ENCODE data around the gene ELFN2. TPM values are rescaled to one million over a fixed set of nuclear protein-coding genes. Genes with fewer than 3 reads are reported as not detected.

ELFN2 gene
- total RNA-seq, 4 donors from 2014 or later: under 0.01 to 0.19 (median 0.16) TPM; not detected in 1

DNA sequence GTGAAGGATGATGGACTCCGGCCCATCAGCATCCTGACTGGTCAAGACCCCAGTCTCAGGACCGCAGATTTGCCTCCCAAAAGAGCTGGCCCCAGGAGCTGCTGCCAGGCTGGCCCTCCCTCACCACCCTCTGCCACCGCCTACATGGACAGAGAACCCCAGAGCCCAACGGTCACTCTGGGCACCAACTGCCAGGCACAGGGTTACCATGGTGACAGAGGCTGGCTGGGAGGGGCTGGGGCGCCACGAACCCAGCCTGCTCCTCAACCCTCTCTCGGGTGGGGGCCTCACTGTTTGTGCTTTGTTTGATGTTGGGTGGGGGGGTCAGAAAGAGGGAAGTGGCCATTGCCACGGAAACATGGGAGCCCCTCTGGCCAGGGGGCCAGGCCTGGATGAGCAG, 55.8 kb downstream of the ELFN2 start:
- no peak overlapping the region for H3K4me3 ChIP-seq
- no peak for ATAC-seq
- peaks cover 60% of the 10 kb centered on the region for H3K27me3 ChIP-seq
- H3K27ac ChIP-seq: no peak overlapping the region
- H3K4me1 ChIP-seq: no peaks in the 10 kb centered on the region
- no peaks in the 10 kb centered on the region for H3K36me3 ChIP-seq
- no peaks in the 10 kb centered on the region for H3K9me3 ChIP-seq
- TF ChIP-seq, protein P1, sequence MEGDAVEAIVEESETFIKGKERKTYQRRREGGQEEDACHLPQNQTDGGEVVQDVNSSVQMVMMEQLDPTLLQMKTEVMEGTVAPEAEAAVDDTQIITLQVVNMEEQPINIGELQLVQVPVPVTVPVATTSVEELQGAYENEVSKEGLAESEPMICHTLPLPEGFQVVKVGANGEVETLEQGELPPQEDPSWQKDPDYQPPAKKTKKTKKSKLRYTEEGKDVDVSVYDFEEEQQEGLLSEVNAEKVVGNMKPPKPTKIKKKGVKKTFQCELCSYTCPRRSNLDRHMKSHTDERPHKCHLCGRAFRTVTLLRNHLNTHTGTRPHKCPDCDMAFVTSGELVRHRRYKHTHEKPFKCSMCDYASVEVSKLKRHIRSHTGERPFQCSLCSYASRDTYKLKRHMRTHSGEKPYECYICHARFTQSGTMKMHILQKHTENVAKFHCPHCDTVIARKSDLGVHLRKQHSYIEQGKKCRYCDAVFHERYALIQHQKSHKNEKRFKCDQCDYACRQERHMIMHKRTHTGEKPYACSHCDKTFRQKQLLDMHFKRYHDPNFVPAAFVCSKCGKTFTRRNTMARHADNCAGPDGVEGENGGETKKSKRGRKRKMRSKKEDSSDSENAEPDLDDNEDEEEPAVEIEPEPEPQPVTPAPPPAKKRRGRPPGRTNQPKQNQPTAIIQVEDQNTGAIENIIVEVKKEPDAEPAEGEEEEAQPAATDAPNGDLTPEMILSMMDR (IDR thresholded peaks at IDR 0.05): no peak
- TF ChIP-seq POLR2AphosphoS5 (IDR thresholded peaks at IDR 0.05) (no peak), EP300 (IDR thresholded peaks at IDR 0.05) (no peak), POLR2A (IDR thresholded peaks at IDR 0.05) (no peak)
- WGBS, 2 donors (ENCODE audit: low coverage in 1 of 2): no CpG with 5 or more reads among the region's 8 CpGs

DNA sequence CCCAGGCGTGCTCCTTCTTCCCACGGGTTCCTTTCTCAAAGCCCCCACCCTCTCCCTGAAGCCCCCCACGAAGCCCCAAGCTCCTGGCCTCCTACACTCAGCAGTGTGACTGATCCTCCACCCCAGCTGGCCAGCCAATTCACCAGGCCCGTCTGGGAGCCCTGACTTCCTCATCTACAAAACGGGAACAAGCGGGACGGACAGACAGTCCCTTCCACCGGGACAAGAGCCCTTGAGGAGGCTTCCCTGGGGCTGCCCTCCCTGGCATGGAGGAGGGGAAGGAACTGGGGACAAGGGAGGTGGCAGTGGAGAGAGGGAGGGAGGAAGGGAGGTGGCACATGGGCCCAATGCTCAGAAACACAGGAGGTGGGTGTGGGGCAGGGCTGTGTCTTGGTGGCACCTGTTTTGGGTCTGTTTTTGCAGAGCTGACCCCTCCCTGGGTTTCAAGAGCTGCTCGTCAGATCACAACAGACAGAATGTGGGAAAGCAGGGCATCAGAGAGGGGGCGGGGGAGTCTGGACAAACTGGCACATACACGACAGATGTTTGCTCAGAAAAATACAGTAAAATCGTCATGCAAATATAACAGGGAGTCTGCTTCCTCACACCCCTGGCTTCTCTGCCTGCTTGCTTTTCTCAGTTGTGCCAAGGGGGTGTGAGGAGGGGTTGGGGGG, 56.8 kb downstream of the ELFN2 start:
- Histone ChIP-seq H3K27ac (no peak overlapping the region), H3K27me3 (peaks cover 50% of the 10 kb centered on the region), H3K9me3 (no peaks in the 10 kb centered on the region), H3K36me3 (no peaks in the 10 kb centered on the region), H3K4me3 (no peak overlapping the region), H3K4me1 (no peaks in the 10 kb centered on the region)
- TF ChIP-seq POLR2AphosphoS5 (IDR thresholded peaks at IDR 0.05): no peak
- TF ChIP-seq, protein P1 (IDR thresholded peaks at IDR 0.05): no peak
- no peak for TF ChIP-seq POLR2A (IDR thresholded peaks at IDR 0.05)
- TF ChIP-seq EP300 (IDR thresholded peaks at IDR 0.05): no peak
- WGBS, 2 donors (ENCODE audit: low coverage in 1 of 2): 46 to 58% methylated on average over 3 to 5 of the region's 12 CpGs
- ATAC-seq: peak; percentile 43

DNA sequence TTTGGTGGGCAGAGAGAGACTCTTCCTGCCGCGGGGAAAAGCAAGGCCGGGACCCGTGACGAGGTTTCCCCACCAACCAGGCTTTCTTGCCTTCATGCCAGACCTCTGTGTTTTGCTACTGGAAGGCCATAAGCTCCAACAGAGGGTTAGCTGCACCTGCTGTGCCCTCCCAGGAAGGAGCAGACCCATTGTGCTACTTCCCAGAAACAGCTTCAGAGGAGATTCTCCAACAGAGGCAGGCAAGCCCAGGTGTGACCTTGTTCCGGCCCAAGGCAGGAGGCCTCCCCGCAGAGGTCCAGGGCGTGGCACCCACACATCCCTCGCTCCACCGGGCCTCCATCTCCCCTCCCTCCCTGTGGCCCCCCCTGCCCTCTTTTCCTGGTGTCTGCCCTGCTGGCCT, 57.8 kb downstream of the ELFN2 start:
- Histone ChIP-seq H3K4me1 (no peaks in the 10 kb centered on the region), H3K4me3 (no peak overlapping the region), H3K9me3 (no peaks in the 10 kb centered on the region), H3K27ac (no peak overlapping the region), H3K36me3 (no peaks in the 10 kb centered on the region), H3K27me3 (peaks cover 40% of the 10 kb centered on the region)
- ATAC-seq: no peak
- TF ChIP-seq POLR2AphosphoS5 (IDR thresholded peaks at IDR 0.05) (no peak), POLR2A (IDR thresholded peaks at IDR 0.05) (no peak), EP300 (IDR thresholded peaks at IDR 0.05) (no peak)
- TF ChIP-seq, protein P1 (IDR thresholded peaks at IDR 0.05): no peak
- no CpG with 5 or more reads among the region's 10 CpGs for WGBS, 2 donors (ENCODE audit: low coverage in 1 of 2)

DNA sequence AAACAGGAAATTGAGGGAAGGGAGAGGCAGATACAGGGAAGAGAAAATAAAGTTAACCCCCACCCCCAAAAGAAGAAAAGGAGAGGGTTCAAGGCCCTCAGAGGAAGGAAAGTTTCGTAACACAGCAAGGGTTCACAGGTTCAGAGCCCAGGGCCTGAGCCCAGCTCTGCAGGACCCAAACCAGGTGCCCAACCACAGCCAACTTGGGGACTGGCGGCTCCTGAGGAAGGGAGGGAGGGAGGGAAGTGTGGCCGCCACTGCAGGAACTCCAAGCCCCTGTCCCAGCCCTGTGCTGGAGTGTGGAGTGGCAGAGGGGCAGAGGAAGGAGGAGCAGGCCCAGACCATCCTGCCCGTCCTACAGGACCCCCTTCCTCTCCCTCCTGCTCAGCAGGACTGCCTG, 59.2 kb downstream of the ELFN2 start:
- no peak overlapping the region for H3K4me3 ChIP-seq

More for the DNA sequence above, 59.2 kb downstream of the ELFN2 start:
- WGBS, 2 donors (ENCODE audit: low coverage in 1 of 2): 94% methylated on average over 2 of the region's 4 CpGs; no CpG with 5 or more reads in 1 of the 2 donors
- no peaks in the 10 kb centered on the region for H3K9me3 ChIP-seq
- H3K4me1 ChIP-seq: no peaks in the 10 kb centered on the region
- no peak overlapping the region for H3K27ac ChIP-seq
- TF ChIP-seq EP300 (IDR thresholded peaks at IDR 0.05): no peak
- TF ChIP-seq, protein P1 (IDR thresholded peaks at IDR 0.05): no peak
- TF ChIP-seq POLR2A (IDR thresholded peaks at IDR 0.05): no peak
- no peak for TF ChIP-seq POLR2AphosphoS5 (IDR thresholded peaks at IDR 0.05)
- H3K36me3 ChIP-seq: no peaks in the 10 kb centered on the region
- H3K27me3 ChIP-seq: peaks cover 33% of the 10 kb centered on the region
- ATAC-seq: no peak
